ENCODE measurements around the gene ALDH3A2.
"Not testable (repeated sequence)": the region's sequence is repeated elsewhere in the genome, so short reads cannot be mapped to it uniquely, and the experiment has no call there.

Gene ALDH3A2

GRCh38 chr17:19677736-19678379 lies 29.3 kb downstream of the ALDH3A2 start:
- no peak overlapping the region for H3K4me3 ChIP-seq (replicated peaks; ENCODE audit: low read depth, low read length)
- TF ChIP-seq, protein P1, sequence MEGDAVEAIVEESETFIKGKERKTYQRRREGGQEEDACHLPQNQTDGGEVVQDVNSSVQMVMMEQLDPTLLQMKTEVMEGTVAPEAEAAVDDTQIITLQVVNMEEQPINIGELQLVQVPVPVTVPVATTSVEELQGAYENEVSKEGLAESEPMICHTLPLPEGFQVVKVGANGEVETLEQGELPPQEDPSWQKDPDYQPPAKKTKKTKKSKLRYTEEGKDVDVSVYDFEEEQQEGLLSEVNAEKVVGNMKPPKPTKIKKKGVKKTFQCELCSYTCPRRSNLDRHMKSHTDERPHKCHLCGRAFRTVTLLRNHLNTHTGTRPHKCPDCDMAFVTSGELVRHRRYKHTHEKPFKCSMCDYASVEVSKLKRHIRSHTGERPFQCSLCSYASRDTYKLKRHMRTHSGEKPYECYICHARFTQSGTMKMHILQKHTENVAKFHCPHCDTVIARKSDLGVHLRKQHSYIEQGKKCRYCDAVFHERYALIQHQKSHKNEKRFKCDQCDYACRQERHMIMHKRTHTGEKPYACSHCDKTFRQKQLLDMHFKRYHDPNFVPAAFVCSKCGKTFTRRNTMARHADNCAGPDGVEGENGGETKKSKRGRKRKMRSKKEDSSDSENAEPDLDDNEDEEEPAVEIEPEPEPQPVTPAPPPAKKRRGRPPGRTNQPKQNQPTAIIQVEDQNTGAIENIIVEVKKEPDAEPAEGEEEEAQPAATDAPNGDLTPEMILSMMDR (IDR thresholded peaks at IDR 0.05; ENCODE audit: low read depth, low read length, missing control alignments) = no peak
- no peak for DNase-seq (ENCODE audit: extremely low read depth, low read depth)

- no peak for DNase-seq (ENCODE audit: extremely low read depth, low read depth)
- H3K4me3 ChIP-seq (replicated peaks; ENCODE audit: low read depth, low read length) = no peak overlapping the region
- TF ChIP-seq, protein P1 (IDR thresholded peaks at IDR 0.05; ENCODE audit: low read depth, low read length, missing control alignments) = no peak
Observed at GRCh38 chr17:19678581-19679453, 30.3 kb downstream of the ALDH3A2 start.

DNA sequence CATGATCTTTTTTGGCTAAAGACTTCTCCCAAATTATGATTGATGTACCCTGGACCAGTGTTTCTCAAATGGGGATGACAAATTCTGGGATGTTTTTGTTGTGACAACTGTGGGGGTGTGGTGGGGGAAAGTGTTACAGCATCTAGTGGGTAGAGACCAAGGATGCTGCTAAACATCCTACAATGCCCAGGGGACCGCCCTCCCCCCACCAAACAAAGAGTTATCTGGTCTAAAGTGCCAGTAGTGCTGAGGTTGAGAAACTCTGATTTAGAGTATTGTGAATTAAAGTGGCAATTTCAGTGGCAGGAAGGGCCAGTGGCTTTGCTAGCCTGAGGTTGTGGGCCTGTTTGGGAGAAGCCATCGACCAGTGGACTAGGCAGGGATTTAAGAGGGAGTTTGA lies 34.6 kb downstream of the ALDH3A2 start:
- no peak overlapping the region for H3K4me3 ChIP-seq (replicated peaks; ENCODE audit: low read depth, low read length)
- DNase-seq (ENCODE audit: extremely low read depth, low read depth) = no peak
- TF ChIP-seq, protein P1 (IDR thresholded peaks at IDR 0.05; ENCODE audit: low read depth, low read length, missing control alignments) = no peak

GRCh38 chr17:19684909-19685580 lies 36.5 kb downstream of the ALDH3A2 start:
- DNase-seq (ENCODE audit: extremely low read depth, low read depth) = not testable (repeated sequence)

DNA sequence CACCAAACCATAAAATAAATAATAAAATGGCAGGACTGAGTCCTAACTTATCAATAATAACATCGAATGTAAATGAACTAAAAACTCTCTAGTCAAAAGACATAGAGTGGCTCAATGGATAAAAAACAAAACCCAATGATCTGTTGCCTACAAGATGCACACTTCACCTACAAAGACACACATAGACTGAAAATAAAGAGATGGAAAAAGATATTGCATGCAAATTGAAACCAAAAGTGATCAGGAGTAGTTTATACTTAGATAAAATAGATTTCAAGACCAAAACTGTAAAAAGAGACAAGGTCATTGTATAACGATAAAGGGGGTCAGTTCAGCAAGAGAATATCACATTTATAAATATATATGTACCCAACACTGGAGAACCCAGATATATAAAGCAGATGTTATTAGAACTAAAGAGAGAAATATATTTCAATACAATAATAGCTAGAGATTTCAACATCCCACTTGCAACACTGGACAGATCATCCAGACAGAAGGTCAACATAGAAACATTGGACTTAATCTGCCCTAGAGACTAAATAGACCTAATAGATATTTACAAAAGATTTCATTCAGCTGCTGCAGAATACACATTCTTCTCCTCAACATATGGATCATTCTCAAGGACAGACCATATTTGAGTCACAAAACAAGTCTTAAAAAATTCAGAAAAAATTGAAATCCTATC lies 38.0 kb downstream of the ALDH3A2 start:
- no peak overlapping the region for H3K4me3 ChIP-seq (replicated peaks; ENCODE audit: low read depth, low read length)
- no peak for DNase-seq (ENCODE audit: extremely low read depth, low read depth)
- TF ChIP-seq, protein P1 (IDR thresholded peaks at IDR 0.05; ENCODE audit: low read depth, low read length, missing control alignments) = no peak

More at GRCh38 chr17:19684909-19685580, 36.5 kb downstream of the ALDH3A2 start:
- H3K4me3 ChIP-seq (replicated peaks; ENCODE audit: low read depth, low read length) = not testable (repeated sequence)

GRCh38 chr17:19702217-19702641 lies 53.7 kb downstream of the ALDH3A2 start:
- TF ChIP-seq, protein P1 (IDR thresholded peaks at IDR 0.05; ENCODE audit: low read depth, low read length, missing control alignments) = no peak
- H3K4me3 ChIP-seq (replicated peaks; ENCODE audit: low read depth, low read length) = no peak overlapping the region
- no peak for DNase-seq (ENCODE audit: extremely low read depth, low read depth)
